GM19239 (cell line): ENCODE measurements around the gene TFEC.
"Not testable (repeated sequence)": the region's sequence is repeated elsewhere in the genome, so short reads cannot be mapped to it uniquely, and the experiment has no call there.

Experiments used
- DNase-seq: peaks from one replicate; pipeline ENCODE4 v3.0.0; 2011; ENCODE audit warnings: low spot score; ENCODE audit not compliant: insufficient read length
- FAIRE-seq: peaks from 2 replicates; lab custom pipeline; 2011; peaks lifted over from hg19 to GRCh38; lab: Jason Lieb, UNC

Gene TFEC, protein sequence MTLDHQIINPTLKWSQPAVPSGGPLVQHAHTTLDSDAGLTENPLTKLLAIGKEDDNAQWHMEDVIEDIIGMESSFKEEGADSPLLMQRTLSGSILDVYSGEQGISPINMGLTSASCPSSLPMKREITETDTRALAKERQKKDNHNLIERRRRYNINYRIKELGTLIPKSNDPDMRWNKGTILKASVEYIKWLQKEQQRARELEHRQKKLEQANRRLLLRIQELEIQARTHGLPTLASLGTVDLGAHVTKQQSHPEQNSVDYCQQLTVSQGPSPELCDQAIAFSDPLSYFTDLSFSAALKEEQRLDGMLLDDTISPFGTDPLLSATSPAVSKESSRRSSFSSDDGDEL

DNA sequence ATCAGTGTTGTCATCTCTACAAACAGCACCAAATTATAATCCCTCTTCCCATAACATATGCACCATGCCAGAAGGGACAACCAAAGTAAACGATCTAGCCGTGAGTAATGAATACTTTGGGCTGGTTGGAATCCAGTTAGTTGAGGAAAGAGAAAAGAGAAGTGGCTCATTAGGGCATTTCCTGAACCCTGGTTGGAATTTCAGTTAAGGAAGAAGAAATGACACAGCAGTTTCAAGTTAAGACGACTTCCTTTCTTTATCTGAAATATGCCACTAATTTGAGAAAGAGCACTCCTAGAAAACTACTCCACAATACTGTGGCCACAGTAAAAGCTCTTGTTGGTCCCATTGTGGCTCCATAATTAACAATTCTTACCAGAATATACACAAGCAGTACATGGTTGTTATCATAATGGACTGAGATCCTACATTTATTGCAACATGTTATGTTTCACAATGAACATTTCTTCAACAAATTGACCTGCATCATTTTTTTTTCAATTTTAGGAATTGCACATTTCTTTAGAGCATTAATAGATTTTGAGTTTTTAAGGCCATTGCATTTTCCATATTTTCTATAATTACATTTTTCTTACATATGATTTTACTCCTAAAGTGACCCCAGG is at the start of gene TFEC:
Gene TFEC, minus strand, starts transcription at position 113 of the 626 bp plus-strand sequence. CDS start 46,322 bp downstream, outside the sequence.
- DNase-seq (no peak), FAIRE-seq (peak; percentile 83)

DNA sequence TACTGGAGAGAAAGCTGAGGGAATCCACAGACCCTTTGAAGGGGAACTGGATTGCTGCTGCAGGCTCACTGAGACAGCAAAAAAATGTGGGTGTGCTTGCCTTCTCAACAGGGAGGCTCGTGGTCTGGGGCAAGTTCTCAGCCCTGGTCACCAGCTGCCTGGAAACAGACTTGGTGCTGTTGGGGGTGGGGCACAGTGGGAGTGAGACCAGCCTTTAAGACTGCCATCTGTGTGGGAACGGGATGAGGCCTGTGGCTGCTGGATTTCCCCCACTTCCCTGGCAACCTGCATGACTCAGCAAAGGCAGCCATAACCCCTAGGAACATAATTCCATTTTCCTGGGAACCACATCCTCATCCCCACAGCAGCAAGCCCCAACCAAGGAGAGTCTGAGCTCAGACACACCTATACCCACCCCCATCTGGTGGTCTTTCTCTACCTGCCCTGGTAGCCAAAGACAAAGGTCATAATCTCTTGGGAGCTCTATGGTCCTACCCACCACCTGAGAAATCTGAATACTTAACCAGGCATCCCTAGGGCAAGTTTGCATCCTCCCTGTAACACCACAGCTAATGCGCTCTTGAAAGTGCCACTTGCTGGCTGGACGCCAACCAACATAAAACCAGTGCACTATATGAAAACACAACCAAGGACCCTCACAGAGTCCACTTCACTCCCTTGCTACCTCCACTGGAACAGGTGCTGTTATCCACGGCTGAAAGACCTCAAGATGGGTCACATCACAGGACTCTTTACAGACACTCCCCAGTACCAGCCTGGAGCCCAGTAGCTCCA is 45.0 kb upstream of the TFEC start:
- DNase-seq: no peak

DNA sequence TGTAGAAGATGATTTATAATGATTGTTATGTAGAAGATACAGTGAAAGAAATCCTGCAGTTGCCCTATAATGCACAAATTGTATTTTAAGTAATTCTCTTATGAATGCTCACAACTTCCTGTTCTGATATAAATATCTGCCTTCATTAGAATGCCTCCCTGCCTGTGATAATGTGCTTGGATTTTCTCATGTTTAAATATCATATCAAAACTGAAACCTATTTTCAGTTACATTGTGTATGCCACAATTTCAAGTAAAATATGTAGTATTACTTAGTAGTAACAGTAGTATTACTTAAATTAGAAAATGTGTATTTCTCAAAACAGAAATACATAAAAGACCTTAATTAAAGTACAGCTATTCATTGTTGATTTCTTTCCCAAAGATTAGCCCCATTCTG is 41.1 kb upstream of the TFEC start:
- FAIRE-seq: no peak
- DNase-seq: no peak

More for the DNA sequence above, 45.0 kb upstream of the TFEC start:
- no peak for FAIRE-seq

DNA sequence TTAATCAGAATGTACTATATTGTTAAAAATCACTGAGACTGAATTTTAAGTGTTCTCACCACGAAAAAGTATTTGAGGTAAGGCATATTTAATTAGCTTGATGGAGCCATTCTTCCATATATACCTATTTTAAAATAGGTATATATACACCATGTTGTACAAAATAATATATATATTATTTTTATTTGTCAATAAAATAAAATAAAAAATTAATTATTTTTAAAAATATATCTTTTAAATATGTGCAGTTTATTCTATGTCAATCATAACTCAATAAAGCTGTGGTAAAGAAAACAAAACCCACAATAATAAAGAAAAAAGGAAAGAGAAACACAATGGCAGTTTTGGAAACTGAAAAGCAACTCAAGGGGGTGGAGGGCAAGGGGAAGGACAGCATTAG is 33.6 kb upstream of the TFEC start:
- no peak for FAIRE-seq
- no peak for DNase-seq

DNA sequence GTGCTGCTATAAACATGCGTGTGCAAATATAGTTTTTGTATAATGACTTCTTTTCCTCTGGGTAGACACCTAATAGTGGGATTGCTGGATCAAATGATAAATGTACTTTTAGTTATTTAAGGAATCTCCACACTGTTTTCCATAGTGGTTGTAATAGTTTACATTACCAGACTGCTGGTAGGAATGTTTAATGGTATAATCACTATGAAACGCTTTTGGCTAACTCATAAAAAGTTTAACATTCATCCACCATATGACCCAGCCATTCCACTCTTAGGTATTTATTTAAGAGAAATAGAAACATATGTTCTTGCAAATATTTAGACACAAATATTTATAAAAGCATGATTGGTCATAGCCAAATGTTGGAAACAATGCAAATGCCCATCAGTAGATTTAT is 32.1 kb upstream of the TFEC start:
- no peak for FAIRE-seq
- no peak for DNase-seq

DNA sequence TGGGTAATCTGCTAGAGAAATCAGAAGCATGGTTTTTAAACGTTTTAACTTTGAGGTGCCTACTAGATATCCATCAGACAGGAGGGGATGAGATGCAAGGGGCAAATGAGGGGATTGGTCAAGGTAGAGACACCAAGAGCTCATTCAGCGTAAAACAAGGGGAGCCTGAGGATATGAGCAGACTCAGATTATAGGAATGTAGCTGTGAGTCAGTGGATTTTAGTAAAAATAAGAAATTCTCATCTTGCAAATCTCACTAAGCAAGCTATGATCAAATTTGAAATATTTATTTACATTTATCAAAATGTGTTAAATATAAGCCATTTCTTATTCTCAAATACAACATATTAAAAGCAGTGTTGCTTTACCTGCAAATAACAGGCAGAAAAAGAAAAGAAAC is 21.4 kb upstream of the TFEC start:
- DNase-seq (no peak), FAIRE-seq (no peak)

DNA sequence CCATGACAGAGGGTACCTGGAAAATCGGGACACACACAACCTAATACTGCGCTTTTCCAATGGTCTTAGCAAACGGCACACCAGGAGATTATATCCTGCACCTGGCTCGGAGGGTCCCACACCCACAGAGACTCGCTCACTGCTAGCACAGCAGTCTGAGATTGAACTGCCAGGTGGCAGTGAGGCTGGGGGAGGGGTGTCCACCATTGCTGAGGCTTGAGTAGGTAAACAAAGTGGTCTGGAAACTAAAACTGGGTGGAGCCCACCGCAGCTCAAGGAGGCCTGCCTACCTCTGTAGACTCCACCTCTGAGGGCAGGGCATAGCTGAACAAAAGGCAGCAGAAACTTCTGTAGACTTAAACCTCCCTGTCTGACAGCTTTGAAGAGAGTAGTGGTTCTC is 16.7 kb upstream of the TFEC start:
- FAIRE-seq, DNase-seq: not testable (repeated sequence)

DNA sequence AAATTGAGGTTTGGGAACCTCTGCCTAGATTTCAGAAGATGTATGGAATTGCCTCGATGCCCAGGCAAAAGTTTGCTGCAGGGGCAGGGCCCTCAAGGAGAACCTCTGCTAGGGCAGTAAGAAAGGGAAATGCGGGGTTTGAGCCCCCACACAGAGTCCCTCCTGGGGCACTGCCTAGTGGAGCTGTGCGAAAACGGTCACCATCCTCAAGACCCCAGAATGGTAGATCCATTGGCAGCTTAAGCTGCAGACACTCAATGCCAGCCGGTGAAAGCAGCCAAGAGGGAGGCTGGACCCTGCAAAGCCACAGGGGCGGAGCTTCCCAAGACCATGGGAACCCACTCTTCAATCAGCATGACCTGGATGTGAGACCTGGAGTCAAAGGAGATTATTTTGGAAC is 15.0 kb upstream of the TFEC start:
- DNase-seq: no peak

DNA sequence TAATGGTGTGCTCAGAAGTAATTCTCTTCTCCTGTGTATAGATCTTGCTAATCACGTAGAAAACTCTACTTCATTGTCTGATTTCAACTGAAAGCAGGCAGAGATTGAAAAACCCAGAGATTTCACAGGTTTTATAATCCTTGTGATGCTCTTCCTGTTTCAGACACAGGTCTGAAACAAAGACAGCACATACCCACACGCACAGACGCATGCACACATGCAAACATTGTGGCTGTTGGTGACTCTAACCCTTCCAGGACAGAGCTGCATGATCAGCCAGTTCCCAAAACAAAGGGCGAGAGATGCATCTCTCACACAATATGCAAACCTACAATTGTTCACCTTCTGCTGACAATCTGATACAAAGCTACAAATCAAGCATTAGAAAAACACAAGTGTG is 11.1 kb upstream of the TFEC start:
- DNase-seq (peak; percentile 2), FAIRE-seq (peak; percentile 76)

More for the DNA sequence above, 15.0 kb upstream of the TFEC start:
- FAIRE-seq: no peak

DNA sequence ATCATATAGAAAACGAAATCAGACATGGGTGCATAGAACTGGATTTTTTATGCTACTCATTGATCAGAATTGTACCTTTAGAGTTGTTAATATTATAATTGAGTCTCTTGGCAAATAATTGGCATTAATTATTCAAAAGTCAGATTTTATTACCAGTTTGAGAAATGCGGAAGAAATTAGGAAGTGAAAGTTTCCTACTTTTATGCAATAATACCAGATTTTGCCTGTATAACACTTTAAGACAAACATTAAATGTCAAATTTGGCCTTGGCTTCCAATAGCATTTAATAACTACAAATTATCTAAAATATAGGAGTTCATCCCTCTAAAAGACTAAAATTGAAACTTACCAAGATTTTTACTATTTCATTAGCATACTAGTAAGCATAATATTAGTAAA is 6.8 kb upstream of the TFEC start:
- no peak for FAIRE-seq

DNA sequence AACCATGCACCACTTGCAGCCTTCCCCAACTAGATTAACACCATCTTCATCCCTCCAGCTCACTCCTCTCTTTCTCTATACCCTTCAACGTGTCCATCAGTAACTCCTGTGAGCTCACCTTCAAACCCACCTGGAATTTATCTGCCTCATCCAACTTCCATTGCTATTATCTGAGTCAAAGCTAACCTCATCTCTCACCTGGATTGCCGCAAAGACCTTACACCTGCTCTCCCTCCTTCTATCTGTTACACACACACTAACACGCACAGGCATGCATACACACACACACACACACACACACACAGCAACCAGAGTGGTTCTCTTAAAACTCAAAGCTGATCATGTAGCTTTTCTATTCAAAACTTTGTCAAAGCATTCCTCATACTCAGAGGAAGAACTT is 3.8 kb upstream of the TFEC start:
- no peak for FAIRE-seq
- no peak for DNase-seq

More for the DNA sequence above, 6.8 kb upstream of the TFEC start:
- DNase-seq: no peak

DNA sequence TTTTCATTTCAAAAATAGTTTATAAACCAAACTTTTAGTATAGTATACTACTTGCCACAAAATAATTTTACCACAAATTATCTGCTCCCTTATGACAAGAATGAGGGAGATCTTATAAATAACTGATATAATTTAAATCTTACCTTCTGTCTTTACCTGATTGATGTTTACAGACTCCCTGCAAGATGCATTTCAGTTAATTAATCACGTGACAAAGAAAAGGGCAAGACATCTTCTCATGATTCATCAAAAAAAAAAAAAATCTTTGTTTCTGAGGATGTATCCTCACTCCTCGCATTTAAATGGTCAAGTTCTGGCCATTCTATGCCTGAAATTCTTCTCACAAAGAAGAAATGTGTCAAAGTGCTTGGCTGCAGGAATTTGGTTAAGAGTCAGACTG is 2.3 kb upstream of the TFEC start:
- no peak for DNase-seq
- FAIRE-seq: no peak

DNA sequence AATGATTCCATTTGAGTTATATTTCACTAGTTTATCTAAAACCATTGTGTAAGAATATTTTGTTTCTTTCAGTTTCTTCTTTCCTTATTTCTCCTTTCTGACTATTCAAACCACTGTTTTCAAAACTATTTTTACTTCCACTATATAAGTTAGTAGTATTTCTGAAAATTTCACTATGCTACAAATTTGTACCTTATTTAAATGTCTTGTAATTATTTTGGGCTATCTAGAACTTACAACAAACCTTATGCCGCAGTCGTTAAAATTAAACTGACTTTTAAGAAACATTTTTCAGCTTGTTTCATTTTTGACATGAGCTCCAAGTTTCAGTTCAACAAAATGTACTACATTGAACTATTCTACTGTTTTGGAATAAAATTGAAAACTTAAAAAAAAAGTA is 1.8 kb downstream of the TFEC start:
- DNase-seq: no peak
- peak; percentile 79 for FAIRE-seq

DNA sequence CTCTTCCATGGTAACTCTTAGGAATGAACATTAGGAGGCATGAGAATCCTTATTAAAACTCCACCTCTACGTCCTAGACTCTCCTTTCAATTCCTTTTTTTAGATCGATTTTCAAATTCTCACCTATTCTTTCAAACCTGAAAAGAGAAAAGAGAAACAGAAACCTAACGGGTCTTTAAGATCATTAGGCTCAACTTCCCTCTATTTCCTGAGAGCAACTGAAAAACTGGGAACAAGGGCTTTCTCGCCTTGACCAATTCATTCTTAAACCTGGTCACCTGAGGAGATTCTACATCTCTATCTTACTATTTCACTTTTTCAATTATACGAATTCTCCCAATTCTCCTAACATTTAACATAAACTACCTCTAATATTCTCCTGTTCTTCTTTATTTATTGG is 2.8 kb downstream of the TFEC start:
- DNase-seq: no peak
- peak; percentile 68 for FAIRE-seq

DNA sequence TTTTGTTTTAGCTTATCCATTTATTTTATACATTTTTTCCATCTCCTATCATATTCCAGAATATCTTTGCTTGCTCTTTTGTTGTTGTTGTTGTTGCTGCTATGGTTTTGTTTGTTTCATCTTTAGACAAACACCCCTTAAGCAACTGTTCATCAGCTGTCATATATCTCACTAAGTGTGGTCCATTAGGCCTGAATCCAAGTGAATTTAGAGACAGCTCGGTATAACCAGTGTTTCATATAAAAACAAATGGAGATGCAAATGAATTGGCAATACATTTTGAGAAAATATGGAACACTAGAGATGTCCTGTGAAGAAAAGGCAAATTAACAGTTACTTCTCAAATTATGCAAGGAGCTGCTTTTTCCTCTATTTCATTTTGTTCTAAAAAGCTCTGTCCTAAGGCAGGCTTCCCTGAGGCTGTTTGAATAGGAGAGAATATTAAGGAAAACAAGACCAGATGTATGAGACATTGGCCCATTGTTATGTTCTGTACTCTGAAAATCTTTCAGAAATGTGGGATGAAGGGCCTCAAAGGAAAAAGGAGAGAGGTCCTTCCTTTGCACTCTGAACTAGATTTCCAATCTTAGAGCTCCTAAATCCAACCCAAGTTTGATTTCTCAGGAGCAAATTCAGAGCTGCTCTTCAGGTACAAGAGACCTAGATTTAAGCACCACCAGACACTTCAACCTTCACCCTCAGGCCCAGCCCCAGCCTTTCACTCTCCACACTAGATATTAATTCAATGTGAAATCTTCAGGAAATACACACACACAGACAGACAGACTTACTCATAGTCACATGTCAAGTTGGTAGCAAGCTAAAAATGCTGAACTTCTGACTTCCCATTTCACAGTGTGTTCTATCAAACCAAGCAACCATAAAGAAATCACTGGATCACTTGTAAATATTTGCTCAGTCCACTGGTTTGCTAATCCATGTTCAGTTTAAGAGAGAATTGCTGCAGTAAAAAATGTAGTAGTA is 5.4 kb downstream of the TFEC start:
- DNase-seq: no peak
- no peak for FAIRE-seq

DNA sequence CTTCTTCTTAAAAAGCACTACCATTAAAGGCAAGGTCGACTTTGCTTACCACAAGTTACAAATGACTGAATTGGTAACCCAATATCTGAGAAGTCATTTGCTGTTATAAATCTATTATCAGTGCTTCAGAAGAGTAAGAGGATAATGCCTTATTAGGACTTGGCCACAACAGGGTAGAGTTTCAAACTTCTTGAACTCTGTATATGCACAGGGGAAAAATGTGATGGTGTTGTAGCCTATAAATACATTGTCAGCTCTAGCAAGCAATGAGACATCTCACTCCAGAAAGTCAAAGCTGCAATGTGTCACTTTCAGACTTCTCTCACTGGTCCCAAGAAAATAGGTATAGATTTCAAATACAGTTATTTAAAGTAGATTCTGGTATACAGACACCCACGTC is 9.3 kb downstream of the TFEC start:
- FAIRE-seq (no peak), DNase-seq (no peak)

DNA sequence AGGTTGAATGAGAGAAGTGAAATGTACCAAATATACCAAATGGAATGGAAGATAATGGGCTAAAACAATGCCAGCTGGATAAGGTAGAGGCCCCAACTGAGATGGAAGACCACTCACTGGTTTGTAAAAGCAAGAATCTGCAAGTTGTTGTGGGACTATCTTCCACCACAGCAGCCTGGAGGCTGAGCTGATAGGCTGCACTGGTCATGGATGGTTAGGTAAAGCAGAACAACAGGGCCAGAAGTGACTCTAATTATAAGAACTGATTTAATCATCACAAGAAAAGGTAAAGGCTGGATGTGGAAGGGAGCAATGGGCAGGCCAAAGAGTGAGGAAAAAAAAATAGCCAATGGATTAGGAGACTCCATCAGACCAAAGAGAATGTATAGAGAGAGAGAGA is 11.8 kb downstream of the TFEC start:
- no peak for DNase-seq
- FAIRE-seq: no peak

DNA sequence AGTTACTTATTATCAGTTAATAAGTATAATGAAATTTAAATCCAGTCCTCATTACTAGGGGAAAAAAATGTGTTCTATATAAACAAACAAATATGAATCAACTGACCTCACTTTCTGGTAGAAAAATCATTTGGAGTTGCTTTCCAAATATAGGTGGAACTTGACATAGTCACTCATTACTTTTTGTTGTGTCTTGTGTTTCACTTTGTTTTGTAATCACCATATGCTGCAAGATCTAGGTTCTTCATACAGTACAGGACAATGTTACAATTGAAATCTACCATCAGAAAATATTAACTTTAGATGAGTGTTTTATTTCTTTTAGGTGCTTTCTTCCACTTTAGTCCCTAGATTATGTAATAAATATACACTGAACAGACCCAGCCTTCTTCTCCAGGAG is 16.9 kb downstream of the TFEC start:
- DNase-seq: no peak
- FAIRE-seq: no peak

DNA sequence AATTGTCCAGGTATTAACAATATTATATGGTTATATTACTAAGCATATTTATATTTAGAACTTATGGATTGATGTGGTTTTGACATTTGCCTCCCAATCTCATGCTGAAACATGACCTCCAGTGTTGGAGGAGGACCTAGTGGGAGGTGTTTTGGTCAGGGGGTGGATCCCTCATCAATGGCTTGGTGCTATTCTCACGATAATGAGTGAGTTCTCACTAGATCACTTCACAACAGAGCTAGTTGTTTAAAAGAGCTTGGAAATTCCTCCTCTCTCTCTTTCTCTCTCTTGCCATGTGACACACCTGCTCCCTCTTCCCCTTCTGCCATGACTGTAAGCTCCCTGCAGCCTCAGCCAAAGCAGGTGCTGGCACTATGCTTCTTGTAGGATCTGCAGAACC is 19.0 kb downstream of the TFEC start:
- FAIRE-seq (no peak), DNase-seq (no peak)

DNA sequence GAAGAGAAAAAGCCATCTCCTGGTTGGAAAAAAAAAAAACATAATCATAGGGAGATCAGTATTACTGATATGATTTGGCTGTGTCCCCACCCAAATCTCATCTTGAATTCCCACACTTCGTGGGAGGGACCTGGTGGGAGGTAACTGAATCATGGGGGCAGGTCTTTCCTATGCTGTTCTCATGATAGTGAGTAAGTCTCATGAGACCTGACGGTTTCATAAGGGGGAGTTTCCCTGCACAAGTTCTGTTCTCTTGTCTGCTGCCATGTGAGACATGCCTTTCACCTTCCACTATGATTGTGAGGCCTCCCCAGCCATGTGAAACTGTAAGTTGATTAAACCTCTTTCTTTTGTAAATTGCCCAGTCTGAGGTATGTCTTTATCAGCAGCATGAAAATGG is 25.8 kb downstream of the TFEC start:
- not testable (repeated sequence) for FAIRE-seq, DNase-seq
